GM19463 (cell line): ENCODE data around the gene TENT4A.

Source experiments
- ATAC-seq: cut with Tn5 transposase; IDR thresholded peaks from one replicate; pipeline ENCODE4 v1.9.1; 2021; ENCODE audit warnings: mild to moderate bottlenecking, moderate library complexity; ENCODE audit not compliant: unreplicated experiment

TENT4A gene

GRCh38 chr5:6731465-6732237, 18.4 kb downstream of the TENT4A start:
- ATAC-seq: no peak

- no peak for ATAC-seq
These were observed 19.6 kb downstream of the TENT4A start for GRCh38 chr5:6732634-6733410.

GRCh38 chr5:6733411-6734242, 20.4 kb downstream of the TENT4A start:
- no peak for ATAC-seq

GRCh38 chr5:6734243-6734700, 21.0 kb downstream of the TENT4A start:
- ATAC-seq: no peak

GRCh38 chr5:6734781-6735180, 21.5 kb downstream of the TENT4A start:
- ATAC-seq: peak; percentile 16

- no peak for ATAC-seq
These were observed 22.9 kb downstream of the TENT4A start for GRCh38 chr5:6736106-6736505.

- no peak for ATAC-seq
These were observed 23.4 kb downstream of the TENT4A start for GRCh38 chr5:6736524-6737042.

GRCh38 chr5:6737043-6737941, 24.1 kb downstream of the TENT4A start:
- peak; percentile 69 for ATAC-seq

GRCh38 chr5:6739603-6740002, 26.4 kb downstream of the TENT4A start:
- ATAC-seq: no peak

- no peak for ATAC-seq
These were observed 27.4 kb downstream of the TENT4A start for GRCh38 chr5:6740586-6741150.

GRCh38 chr5:6742081-6742758, 29.0 kb downstream of the TENT4A start:
- ATAC-seq: no peak

- ATAC-seq: no peak
These were observed 29.9 kb downstream of the TENT4A start for GRCh38 chr5:6743161-6743560.

- ATAC-seq: no peak
These were observed 31.8 kb downstream of the TENT4A start for GRCh38 chr5:6744841-6745705.

- ATAC-seq: peak; percentile 85
These were observed 32.5 kb downstream of the TENT4A start for GRCh38 chr5:6745706-6746222.

GRCh38 chr5:6746244-6746643, 33.0 kb downstream of the TENT4A start:
- ATAC-seq: no peak

- no peak for ATAC-seq
These were observed 33.9 kb downstream of the TENT4A start for GRCh38 chr5:6747103-6747502.

GRCh38 chr5:6748142-6748541, 34.9 kb downstream of the TENT4A start:
- no peak for ATAC-seq
